Activated CD4-positive, CD25-positive, alpha-beta regulatory T cell (primary cell): Measurements from ENCODE around the gene ZNF423.

Experiments used
- DNase-seq, 4 experiments: peaks; one replicate each; lab custom pipeline; 2025; lab: John Stamatoyannopoulos, UW

Gene ZNF423

DNA sequence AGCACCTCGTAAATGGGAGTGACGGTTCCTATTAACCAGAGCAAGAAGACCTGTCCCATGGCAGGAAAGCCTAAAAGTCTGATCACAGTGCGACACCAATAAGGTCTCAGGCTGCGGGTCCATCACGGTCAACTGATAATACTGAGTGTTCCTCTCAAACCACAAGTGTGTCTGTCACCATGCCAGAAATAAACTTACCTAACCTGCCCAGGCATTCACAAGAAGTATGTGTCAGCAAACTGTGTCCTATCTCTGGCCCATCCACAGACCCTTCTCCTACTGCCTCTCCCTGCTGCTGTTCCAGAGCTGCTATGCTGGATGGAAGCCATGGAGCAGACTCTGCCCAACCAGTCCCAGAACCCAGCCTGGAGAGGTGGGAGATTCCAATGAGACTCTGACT, 73.5 kb downstream of the ZNF423 start:
- DNase-seq, result no peak

DNA sequence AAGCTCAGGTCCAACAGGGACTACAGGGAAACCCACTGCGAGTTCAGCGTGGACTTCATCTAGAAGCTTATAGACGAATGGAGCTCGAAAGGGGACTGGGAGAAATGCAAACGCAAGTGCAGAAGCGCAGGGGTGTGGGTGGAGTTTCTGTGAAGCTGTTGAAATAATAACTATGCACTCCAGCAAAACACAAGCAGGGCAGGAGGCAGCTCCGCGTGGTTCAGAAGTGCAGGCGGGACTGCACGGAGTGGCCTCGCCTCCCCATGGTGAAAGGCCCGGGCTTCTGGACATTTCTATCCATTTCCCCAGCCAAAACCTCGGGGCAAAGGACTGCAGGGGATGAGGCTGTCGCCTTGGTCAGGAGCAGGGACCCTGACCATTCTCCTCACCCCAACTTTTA, 74.5 kb downstream of the ZNF423 start:
- no peak for DNase-seq

DNA sequence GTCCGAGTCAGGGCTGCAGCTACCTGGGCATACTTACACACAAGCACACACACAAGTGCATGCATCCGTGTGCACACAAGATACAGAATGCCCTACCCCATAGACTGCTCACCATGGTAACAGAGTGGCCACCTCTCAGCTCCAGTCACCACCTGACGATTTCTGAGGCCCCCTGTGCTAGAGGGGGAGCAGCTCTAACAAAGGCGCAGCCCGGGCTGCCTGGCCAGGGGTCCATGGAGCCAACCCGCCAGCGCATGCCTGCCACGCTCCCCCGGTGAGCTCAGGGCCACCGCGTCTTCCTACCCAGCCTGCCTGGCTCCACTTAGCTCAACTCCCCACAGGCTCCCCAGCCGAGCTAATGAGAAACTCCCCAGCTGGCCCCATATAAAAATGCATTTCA, 75.5 kb downstream of the ZNF423 start:
- DNase-seq, result no peak

DNA sequence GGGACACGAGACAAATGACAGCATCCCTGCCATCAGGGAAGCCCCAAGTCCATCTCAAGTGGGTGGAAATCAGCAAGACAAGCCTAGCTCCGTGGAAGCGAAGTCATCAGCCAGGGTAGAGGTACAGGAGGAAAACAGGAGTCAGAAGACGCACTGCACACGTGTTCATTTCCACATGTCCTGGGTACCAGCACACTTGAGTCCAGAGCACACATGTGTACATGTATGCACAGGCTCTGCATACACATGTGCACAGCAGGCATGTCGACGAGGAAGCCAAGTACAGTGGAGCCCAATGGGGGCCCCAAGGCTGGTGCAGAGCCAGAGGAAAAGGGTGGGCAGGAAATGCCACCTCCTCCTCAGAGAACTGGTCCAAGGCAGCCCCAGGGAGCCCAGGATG, 75.9 kb downstream of the ZNF423 start:
- DNase-seq, result no peak

DNA sequence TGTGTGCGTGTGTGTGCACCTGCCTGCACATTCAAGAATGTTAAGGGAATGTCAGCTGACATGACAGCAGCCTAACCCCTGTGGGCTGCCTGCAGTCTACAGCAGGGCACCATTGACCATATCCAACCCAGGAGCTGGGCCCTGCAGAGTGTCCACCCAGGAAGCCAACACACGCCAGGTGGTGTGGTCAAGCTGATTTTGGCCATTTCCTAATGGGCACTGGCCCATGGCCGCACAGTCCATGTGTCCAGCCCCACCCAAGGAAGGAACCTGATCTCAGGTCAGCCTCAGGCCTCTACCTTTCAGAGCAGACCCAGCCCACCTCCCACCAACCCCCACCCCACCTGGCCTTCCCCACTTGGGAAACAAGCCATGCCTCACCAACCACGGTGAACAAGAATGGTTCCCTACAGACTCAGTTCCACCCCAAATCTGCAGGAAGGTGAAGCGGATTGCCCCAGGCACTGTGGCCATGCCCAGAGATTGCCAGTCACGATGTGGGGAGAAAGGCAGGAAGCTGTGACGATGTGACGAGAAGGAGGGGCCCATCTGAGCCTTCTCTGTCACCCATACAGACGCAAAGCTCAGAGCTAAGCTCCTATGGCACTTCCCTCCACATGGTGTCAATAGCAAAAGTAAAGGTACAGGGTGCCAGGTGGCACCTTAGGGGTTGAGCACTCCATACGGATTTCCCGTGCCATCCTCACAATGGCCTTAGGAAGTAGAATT, 77.5 kb downstream of the ZNF423 start:
- DNase-seq, result no peak

DNA sequence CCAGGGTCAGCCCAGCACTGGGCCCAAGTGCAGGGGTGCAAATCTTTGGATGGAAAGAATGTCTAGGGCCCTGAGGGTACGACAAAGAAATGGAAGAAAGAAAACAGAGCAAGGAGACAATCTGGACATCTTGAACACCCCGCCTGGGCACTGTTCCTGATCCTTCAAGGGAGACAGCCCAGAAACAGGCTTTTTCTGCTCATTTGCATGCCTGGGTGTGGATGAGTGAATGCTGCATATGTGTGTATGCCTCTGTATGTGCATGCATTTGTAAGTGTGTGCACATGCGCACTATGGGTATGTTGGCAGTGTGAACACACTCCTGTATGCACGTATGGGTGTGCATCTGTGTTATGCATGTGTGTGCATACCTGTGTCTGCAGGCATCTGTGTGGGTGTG, 79.2 kb downstream of the ZNF423 start:
- DNase-seq, result no peak

DNA sequence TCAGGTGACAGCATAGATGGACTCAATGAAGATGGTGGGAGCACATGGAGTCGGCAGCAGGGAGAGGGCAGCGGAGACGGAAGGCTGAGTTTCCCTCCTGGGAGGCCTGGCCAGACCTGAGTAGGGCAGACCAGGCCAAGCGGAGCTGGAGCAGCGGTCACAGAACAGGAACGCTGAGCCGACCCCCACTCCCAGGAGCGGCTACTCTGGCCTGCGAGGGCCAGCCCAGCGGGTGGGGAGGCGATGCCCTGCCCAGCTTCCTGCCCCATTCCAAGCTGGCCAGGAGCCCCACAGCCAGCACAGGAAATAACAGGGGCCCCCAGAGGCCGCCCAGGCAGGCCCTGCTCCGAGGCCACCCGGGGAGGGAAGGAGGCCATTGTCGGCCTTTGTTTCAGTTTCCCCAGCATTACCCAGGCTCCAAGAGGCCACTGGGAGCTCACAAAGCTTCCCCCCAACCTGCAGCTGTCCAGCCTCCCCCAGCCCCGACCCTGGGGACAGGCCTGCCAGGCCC, 79.8 kb downstream of the ZNF423 start:
- DNase-seq, result no peak

DNA sequence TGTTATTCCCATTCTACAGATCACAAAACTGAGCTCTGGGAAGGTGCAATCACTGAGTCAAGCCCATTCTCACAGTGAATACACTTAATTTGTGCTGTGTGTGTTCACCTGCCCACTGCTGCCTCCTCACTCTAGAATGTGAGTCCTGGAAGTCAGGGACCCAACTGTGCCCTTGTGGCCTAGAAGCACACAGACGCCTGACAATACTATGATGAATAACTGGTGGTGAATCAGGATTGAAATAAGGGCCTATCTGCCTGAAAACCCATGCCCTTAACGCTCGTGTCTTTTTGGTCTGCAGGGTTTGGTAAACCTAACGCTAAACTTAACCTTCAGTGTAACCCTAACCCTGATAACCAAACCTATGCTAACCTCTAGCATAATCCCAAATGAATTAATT, 80.3 kb downstream of the ZNF423 start:
- DNase-seq, result no peak

DNA sequence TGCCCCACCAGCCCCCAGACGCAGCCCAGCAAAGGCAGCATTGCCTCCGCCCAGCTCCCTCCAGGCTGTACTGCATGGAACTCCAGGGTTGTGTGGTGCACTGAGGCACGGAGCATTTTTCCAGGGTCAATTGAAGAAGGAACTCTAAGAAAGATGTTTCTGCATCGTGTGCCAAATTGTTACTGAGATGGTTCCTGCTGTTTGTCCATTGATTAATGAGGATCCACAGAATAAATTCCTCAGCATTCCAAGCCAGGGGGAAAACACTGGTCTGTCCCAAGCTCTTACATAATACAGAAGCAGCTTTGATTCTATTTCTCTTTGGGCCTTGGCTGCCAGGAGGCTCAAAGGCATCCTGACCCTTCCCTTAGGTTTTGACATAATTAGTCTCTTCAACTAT, 80.9 kb downstream of the ZNF423 start:
- DNase-seq, result no peak

DNA sequence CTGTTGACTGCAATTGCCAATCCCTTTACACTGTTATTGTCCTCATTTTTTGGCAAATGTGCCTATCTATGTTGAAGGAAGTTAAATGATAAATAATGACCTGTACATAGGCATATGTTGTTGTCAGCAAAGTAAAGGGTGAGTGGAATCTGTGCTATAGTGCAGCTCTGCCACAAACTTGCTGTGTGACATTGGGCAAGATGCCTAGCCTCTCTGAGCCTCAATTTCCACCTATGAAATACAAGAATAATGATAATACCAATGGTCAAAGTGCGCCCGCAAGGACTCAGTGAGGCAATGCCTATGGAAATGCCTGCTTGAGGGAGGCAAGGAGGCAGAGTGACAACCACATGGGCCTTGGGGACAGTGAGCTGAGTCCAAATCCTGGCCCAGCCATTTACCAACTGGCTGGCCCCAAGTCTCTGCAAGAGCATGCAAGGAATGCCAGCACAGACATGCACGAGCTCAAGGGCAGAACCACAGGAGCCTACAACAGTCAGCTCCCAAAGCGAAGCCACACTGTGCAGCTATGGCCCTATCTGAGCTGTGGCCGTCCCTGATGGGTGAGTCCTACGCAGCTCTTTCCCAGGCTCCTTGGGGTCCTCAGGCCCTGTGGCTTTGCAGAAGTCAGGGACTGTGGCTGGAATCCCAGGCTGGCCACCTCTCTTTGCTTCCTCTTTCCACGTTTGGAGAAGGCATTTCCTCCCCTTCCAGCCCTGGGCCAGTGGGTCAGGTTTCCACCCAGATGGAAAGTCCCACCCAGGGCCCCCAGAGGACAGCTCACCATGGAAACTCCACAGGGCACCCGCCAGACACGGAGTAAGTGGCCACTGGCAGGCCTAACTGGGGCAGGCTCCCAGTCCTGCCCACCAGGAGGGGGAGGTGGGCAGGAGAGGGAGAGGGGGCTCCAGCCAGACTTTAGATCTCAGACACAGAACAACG, 82.1 kb downstream of the ZNF423 start:
- no peak for DNase-seq

DNA sequence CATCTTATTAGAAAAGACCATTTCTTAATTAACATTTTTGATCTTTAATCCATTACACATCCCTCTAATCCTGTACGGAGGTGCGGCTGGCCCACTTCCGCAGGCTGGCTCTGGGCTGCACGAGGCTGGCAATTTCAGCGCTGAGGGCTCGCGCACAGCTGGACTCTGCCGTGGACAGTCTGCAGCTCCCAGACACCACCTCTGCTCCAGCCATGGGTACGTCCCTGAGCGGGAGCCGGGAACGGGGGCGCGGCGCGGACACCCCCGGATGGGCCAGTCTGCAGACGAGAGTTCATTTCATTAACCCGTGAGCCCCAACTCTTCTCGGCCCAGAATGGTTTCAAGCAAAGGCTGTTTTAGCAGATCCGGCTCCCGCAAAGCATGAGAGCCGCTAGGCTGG, 87.9 kb downstream of the ZNF423 start:
- no peak for DNase-seq

DNA sequence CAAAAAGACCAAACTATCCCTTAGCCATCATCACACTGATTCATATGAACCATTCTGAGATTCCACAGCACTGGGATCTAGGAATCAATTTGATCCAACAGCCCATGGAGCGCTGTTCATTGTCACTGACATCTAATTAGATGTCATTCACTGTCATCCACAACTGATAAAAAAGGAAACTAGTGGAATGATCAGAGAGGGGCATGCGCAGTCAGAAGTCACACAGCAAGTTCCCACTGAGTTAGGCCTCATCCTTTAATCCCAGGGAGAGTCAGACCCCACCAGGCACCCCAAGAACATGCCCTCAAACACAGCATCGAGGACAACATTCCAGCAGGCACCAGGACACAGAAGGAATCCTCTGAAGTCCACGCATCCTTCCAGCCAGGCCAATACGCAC, 88.5 kb downstream of the ZNF423 start:
- no peak for DNase-seq

DNA sequence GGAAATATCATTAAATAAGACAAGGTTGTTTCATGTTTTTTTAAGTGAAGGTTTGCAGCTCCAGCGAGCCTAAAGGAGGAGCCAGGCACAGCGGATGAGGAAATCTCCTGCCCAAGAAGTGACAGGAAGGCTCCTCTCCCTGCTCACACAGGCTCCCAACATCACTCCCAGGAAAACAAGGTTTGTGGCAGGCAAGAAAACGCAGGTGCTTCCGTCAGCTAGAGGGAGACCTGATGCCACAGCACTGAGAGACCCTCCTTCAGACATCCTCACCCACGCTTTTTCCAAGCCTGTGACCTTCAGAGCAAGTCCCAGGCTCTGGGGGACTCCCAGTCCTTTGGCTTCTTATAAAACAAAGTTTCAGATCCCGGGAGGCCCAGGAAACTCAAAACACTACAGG, 89.7 kb downstream of the ZNF423 start:
- DNase-seq, result no peak

DNA sequence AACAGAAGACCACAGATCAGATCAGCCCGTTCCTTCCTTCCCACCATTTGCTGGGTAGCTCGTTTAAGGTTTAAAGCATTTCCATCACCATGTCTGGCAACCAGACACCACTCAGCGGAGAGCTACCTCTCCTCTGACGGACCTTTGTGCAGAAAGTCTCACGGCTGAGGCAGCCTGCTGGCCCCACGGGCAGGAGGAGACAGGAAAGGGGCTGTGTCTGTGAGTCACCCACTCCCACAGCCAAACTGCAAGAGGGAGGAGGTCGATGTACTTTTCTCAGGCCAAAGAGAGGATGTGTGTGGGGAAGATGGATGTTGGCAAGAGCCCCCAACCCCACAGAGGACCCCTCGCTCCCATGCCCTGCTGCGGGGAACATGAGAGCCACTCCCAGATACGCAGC, 92.1 kb downstream of the ZNF423 start:
- no peak for DNase-seq

DNA sequence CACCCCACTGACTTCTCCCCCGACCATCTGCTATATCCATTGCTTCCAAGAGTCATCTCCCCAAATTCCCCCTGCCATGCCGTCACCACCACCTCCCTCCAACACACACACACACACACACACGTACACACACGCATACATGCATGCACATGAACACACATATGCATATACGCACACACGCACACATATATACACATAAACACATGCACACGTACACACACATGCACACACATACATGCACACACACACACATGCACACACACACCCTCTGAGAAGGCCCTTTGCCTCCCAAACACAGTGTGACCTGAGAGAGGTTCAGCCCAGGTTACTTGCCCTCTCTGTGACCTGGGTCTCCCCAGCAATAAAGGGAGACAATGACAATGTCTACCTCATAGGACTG, 95.1 kb downstream of the ZNF423 start:
- DNase-seq, result no peak

DNA sequence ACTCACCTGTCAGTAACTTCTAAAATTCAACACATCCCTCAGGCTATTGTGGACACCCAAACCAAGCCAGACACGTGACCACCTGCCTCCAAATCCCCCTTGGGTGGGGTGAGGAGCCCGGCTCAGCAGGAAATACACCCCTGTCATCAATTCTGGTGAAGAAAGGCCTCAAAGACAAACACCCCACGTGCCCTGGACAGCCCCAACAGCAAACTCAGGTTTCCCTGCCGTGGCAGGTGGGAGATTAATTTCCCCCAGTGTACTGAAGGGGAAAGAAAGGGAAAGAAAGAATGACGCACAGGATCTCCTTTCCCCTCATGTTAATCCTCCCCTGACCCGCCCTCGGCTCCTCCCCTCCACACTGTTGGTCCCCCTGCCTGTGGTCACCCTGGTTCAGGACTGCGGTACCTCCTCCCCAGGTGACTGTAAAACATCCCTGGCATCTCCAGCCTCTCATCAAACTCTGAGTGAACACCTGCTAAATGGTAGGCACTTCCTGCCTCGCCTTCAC, 98.3 kb downstream of the ZNF423 start:
- no peak for DNase-seq

DNA sequence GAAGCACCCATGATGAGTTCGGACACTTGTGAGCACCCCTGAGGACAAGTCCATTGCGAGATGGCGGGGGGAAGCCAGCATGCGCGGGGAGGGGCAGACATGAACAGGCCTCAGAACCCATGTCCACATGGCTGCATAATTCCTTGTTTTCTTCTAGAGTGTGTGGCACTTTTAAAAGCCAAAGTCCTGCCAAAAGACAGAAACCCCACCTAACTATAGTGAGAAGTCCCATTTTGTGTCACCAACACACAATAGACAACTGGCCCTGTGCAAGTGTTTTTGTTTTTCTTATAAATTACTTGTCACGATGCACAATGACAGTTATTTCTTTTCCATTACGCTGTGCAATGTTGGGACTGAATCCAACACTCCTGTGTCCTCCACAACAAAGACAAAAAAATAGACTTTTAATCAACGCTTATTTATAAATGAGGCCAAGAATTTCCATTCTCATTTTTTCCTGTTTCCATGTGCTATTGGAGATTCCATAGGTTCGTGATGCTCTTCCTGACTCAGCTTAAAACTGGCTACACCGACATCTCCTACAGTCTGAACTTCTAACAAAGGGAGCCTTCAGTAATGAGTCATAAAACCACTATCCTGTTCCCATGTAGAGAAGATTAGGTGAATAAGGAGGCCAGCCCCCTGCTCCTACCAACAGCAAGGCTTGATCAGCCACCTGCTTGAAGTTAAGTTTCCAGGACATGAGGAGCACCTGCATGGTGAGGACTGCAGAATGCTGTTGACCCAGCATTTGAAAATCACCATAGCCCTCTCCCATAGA, 98.9 kb downstream of the ZNF423 start:
- no peak for DNase-seq

DNA sequence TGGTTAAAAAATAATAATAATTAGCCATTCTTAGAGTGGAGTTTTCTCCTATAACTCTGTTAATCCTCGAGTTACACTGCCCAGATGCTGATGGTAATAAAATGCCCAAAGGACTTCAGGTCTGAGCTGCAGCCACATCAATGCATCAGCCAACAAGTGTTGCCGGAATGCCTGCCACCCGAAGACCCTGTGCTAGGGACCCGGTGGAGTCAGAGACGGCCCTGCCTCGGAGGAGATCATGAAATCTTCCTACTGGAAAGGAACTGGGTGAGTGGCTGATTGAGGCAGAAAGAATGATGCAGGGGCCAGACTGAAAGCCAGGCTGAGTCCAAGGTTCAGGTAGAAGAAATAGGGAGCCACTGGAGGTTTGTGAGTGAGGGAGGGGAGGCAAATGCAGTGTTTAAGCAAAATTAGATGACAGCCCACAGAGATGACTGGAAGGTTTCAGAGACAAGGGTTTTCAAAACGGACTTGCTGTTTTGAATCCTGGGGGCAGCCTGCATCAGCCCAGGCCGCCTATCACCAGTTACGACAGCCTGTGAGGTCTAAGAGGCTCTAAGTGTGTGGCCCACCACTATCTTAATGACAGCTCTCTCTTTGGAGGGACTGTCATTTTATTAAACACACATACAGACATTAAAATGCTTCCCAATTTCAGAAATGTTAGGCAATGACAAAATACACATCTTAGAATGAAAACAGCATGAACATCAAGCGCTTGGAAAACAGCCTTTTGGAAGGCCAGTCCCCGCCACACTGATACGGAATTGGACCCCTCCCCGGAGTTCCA, 100.0 kb downstream of the ZNF423 start:
- no peak for DNase-seq

DNA sequence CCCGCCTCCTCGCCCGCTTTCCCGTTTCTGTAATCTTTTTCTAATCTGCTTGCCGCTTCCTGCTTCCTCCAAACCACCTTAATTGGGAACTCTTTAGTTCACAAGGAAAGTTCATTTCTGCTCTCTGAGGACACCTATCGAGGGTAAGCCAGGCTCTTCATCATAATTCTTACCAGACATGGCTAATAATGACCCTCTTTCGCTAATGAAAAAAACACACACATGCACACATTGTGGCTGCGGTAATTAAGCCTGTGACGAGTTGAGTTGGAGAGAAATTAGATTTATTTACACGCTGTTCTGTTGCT, 100.6 kb downstream of the ZNF423 start:
- DNase-seq, result no peak

DNA sequence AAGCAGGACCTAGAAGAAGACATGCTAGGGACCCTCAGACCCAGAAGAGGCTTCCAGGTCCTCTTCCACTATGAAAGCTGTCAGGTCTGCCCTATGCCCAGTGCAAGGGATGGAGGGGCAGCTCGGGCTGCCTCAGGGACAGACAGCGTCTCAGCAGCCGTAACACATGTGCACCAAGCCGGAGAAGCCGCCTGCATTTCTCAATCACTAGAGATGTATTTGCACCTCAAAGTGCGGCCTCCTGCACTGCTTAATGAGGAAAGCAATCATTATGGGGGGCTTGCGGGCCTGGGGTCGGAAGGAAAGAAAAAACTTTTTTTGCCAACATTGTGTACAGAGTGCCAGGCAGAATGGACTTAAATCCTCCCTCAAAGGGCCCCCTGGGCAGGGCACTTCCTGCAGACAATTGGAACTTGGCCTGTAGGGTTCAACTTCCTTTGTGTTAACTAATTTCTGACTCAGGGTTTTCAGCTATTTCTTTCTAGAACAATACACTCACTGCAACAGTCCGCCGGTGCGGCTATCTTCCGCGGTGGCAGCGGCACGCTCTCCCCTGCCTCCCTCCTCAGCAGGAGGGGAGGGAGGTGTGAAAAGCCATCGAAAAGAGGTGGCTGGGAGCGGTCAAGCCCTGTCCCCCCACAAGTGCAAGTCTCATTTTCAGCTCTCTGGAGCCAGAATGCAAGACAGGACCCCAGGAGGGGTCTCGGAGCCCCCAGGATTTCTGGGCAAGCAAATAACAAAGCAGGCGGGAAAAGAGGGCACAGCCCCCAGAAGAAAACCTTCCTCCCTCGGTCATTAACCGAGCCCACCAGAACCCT, 101.2 kb downstream of the ZNF423 start:
- no peak for DNase-seq
